HEK293 (cell line): Measurements from ENCODE around the gene GMDS.
A peak's percentile ranks its signal among the peaks of the same experiment; 100 is the strongest.

Experiments used
- CTCF ChIA-PET: fragments of 350-600 bp; formaldehyde crosslinking; extraction: SDS; loops from one replicate; lab custom pipeline; 2021; ENCODE audit warnings: antibody characterized with exemption; lab: Yijun Ruan, JAX
- POLR2A ChIA-PET: fragments of 300-600 bp; formaldehyde crosslinking; extraction: SDS; loops from one replicate; lab custom pipeline; 2020; ENCODE audit warnings: antibody characterized with exemption, inconsistent platforms; lab: Yijun Ruan, JAX
- H3K27ac ChIP-seq: fragments of 200-500 bp; sonication (Bioruptor generic); 2 replicates; pipeline ENCODE4 v1.5.1; 2014; ENCODE audit warnings: low read depth, low read length, control low read depth, inconsistent platforms; ENCODE audit errors: extremely low read depth
- H3K36me3 ChIP-seq, 2 experiments: fragments of 200-500 bp in 1 of 2; sonication (Bioruptor generic) in 1 of 2; 1 replicate in 1 of 2; 2 replicates in 1 of 2; pipeline ENCODE4 v1.5.1; 2014 to 2017; ENCODE audit warnings: inconsistent platforms in 2 of 2, low read length in 2 of 2; ENCODE audit not compliant: control insufficient read depth in 2 of 2, insufficient read depth in 1 of 2
- H3K4me1 ChIP-seq: fragments of 200-500 bp; sonication (Bioruptor generic); 2 replicates; pipeline ENCODE4 v1.5.1; 2014; ENCODE audit warnings: mild to moderate bottlenecking, low read length, inconsistent platforms; ENCODE audit not compliant: control insufficient read depth, insufficient read depth
- H3K4me3 ChIP-seq: 2 replicates; pipeline ENCODE4 v1.5.1; 2011; ENCODE audit warnings: low read depth, mild to moderate bottlenecking, control low read depth, low read length, moderate library complexity
- H3K9me3 ChIP-seq: fragments of 200-500 bp; sonication (Bioruptor generic); 2 replicates; pipeline ENCODE4 v1.5.1; 2014; ENCODE audit warnings: low read depth, low read length, inconsistent platforms; ENCODE audit not compliant: control insufficient read depth, insufficient read depth
- EGR2 ChIP-seq: fragments of 450-650 bp; formaldehyde crosslinking; IDR thresholded peaks from 2 replicates; pipeline ENCODE4 v1.5.1; 2016; ENCODE audit warnings: low read depth, missing biosample characterization, missing genetic modification characterization
- FEZF1 ChIP-seq: fragments of 450-650 bp; formaldehyde crosslinking; IDR thresholded peaks from 2 replicates; pipeline ENCODE4 v1.5.1; 2016; ENCODE audit warnings: missing biosample characterization, missing genetic modification characterization
- GLI4 ChIP-seq: fragments of 450-650 bp; formaldehyde crosslinking; IDR thresholded peaks from 2 replicates; pipeline ENCODE4 v1.5.1; 2016; ENCODE audit warnings: missing biosample characterization, missing genetic modification characterization
- KLF8 ChIP-seq: fragments of 450-650 bp; formaldehyde crosslinking; IDR thresholded peaks from 2 replicates; pipeline ENCODE4 v1.5.1; 2016; ENCODE audit warnings: missing biosample characterization, missing genetic modification characterization
- PRDM4 ChIP-seq: fragments of 450-650 bp; formaldehyde crosslinking; IDR thresholded peaks from 2 replicates; pipeline ENCODE4 v1.5.1; 2017; ENCODE audit warnings: missing biosample characterization, missing genetic modification characterization
- ZFHX2 ChIP-seq: fragments of 450-650 bp; formaldehyde crosslinking; conservative IDR thresholded peaks from 2 replicates; pipeline ENCODE4 v1.5.1; 2016; ENCODE audit warnings: missing biosample characterization, missing genetic modification characterization
- ZNF37A ChIP-seq: fragments of 450-650 bp; IDR thresholded peaks from 2 replicates; pipeline ENCODE4 v1.5.1; 2018; ENCODE audit warnings: missing biosample characterization, missing genetic modification characterization
- ZNF701 ChIP-seq: fragments of 450-650 bp; formaldehyde crosslinking; IDR thresholded peaks from 2 replicates; pipeline ENCODE4 v1.5.1; 2016; ENCODE audit warnings: missing biosample characterization, missing genetic modification characterization
- ZNF777 ChIP-seq: fragments of 450-650 bp; formaldehyde crosslinking; IDR thresholded peaks from 2 replicates; pipeline ENCODE4 v1.5.1; 2017; ENCODE audit warnings: missing biosample characterization, missing genetic modification characterization, borderline replicate concordance
- ZSCAN16 ChIP-seq: fragments of 450-650 bp; formaldehyde crosslinking; IDR thresholded peaks from 2 replicates; pipeline ENCODE4 v1.5.1; 2016; ENCODE audit warnings: missing biosample characterization, missing genetic modification characterization
- ZSCAN5A ChIP-seq: fragments of 450-650 bp; formaldehyde crosslinking; IDR thresholded peaks from 2 replicates; pipeline ENCODE4 v1.5.1; 2016; ENCODE audit warnings: missing biosample characterization, missing genetic modification characterization
- TF ChIP-seq, protein P1 (sequence below): fragments of 450-650 bp; formaldehyde crosslinking; IDR thresholded peaks from 2 replicates; pipeline ENCODE4 v1.5.1; 2017; ENCODE audit warnings: missing biosample characterization, mild to moderate bottlenecking, missing genetic modification characterization, moderate library complexity

The GMDS gene

GRCh38 chr6:2081155-2082138, 164.0 kb downstream of the GMDS start:
- no peak overlapping the region for H3K4me3 ChIP-seq
- ChIA-PET POLR2A (no interaction called here), CTCF (interaction anchor here (0.6 kb wide), 1 partner anchor 1255 kb away, joined by 6 read pairs; no protein-coding TSS in a partner anchor)
- H3K4me1 ChIP-seq = no peaks in the 10 kb centered on the region
- no peaks in the 10 kb centered on the region for H3K9me3 ChIP-seq
- H3K27ac ChIP-seq = no peak overlapping the region
- no peaks in the 10 kb centered on the region for H3K36me3 ChIP-seq
- TF ChIP-seq ZSCAN16 (tag by site-specific recombination) = no peak
- TF ChIP-seq ZNF37A (tag by site-specific recombination) = no peak
- no peak for TF ChIP-seq KLF8 (tag by site-specific recombination)
- no peak for TF ChIP-seq GLI4 (tag by site-specific recombination)
- TF ChIP-seq, protein P1, sequence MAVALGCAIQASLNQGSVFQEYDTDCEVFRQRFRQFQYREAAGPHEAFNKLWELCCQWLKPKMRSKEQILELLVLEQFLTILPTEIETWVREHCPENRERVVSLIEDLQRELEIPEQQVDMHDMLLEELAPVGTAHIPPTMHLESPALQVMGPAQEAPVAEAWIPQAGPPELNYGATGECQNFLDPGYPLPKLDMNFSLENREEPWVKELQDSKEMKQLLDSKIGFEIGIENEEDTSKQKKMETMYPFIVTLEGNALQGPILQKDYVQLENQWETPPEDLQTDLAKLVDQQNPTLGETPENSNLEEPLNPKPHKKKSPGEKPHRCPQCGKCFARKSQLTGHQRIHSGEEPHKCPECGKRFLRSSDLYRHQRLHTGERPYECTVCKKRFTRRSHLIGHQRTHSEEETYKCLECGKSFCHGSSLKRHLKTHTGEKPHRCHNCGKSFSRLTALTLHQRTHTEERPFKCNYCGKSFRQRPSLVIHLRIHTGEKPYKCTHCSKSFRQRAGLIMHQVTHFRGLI = no peak
- no peak for TF ChIP-seq ZNF777 (tag by site-specific recombination)
- TF ChIP-seq FEZF1 = no peak

- H3K4me3 ChIP-seq = no peak overlapping the region
- CTCF ChIA-PET = interaction anchor here (0.6 kb wide), 1 partner anchor 28 kb away, joined by 3 read pairs; no protein-coding TSS in a partner anchor
- H3K9me3 ChIP-seq = no peaks in the 10 kb centered on the region
- TF ChIP-seq ZSCAN5A (tag by site-specific recombination) = no peak
- TF ChIP-seq, all 188 proteins: peak for 0
- H3K4me1 ChIP-seq = no peaks in the 10 kb centered on the region
- no peak overlapping the region for H3K27ac ChIP-seq
- no peaks in the 10 kb centered on the region for H3K36me3 ChIP-seq
- POLR2A ChIA-PET = no interaction called here
Measured at GRCh38 chr6:2078888-2079287, 166.5 kb downstream of the GMDS start.

DNA sequence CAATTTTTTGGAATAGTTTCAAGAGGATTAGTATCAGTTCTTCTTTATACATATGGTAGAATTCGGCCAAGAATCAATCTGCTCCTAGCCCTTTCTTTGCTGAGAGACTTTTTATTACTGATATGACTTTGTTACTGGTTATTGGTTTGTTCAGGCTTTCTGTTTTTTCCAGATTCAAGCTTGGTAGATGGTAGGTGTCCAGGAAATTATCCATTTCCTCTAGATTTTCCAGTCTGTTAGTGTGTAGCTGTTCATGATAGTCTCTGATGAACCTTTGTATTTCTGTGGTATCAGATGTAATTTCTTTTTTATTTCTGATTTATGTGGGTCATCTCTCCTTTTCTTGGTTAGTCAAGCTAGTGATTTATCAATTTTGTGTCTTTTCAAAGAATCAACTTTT, 167.6 kb downstream of the GMDS start:
- Histone ChIP-seq H3K36me3 (no peaks in the 10 kb centered on the region), H3K9me3 (no peaks in the 10 kb centered on the region), H3K4me3 (no peak overlapping the region), H3K4me1 (peaks cover 1% of the 10 kb centered on the region; the same call in 1 of the 2 replicates)
- CTCF ChIA-PET = no interaction called here
- TF ChIP-seq ZNF701 (tag by site-specific recombination) = no peak
- TF ChIP-seq, all 188 proteins: peak for 0
- H3K27ac ChIP-seq = no peak overlapping the region
- POLR2A ChIA-PET = no interaction called here

GRCh38 chr6:2073476-2073875, 171.9 kb downstream of the GMDS start:
- no peak for TF ChIP-seq PRDM4 (tag by site-specific recombination)
- TF ChIP-seq EGR2 (tag by site-specific recombination) = peak; percentile 73
- TF ChIP-seq ZFHX2 (tag by site-specific recombination) = peak; percentile 86
- Histone ChIP-seq H3K27ac (no peak overlapping the region), H3K36me3 (no peaks in the 10 kb centered on the region), H3K4me3 (no peak overlapping the region), H3K4me1 (peaks cover 4% of the 10 kb centered on the region; the same call in 1 of the 2 replicates), H3K9me3 (no peaks in the 10 kb centered on the region)
- CTCF ChIA-PET = no interaction called here
- POLR2A ChIA-PET = no interaction called here
